HepG2 (cell line): ENCODE measurements around the gene CACNA1D. TPM values are rescaled to one million over a fixed set of nuclear protein-coding genes. Genes with fewer than 3 reads are reported as not detected.

Experiments
- ATAC-seq: fragments of 200-7000 bp; cut with Tn5 transposase; 3 replicates; pipeline ENCODE4 v1.9.1; 2020; ENCODE audit warnings: mild to moderate bottlenecking, moderate library complexity
- BruUV-seq: library from RNA; stranded (reverse); fragments of 400-500 nt; replicated peaks from 2 replicates; lab custom pipeline; 2021; lab: Mats Ljungman, UMichigan
- CTCF ChIA-PET: fragments of 300-600 bp; formaldehyde crosslinking; extraction: SDS; loops from one replicate; lab custom pipeline; 2021; ENCODE audit warnings: low total read pairs, inconsistent platforms, low intra/inter-chr PET ratio; lab: Yijun Ruan, JAX
- POLR2A ChIA-PET: fragments of 350-600 bp; sonication (Branson Sonifier 250); formaldehyde crosslinking; loops from one replicate; lab custom pipeline; 2020; ENCODE audit warnings: antibody characterized with exemption, inconsistent platforms; lab: Yijun Ruan, JAX
- DNase-seq: peaks from one replicate; pipeline ENCODE4 v3.0.0-alpha.2; 2015; ENCODE audit warnings: low spot score
- FAIRE-seq: peaks from 3 replicates; lab custom pipeline; 2011; peaks lifted over from hg19 to GRCh38; lab: Jason Lieb, UNC
- H2AFZ ChIP-seq: one replicate; pipeline ENCODE4 v1.6.1; 2011; ENCODE audit warnings: low read length, inconsistent platforms
- H3K27ac ChIP-seq: fragments of 300-600 bp; 3 replicates; pipeline ENCODE4 v1.8.0; 2011; ENCODE audit warnings: mixed run types, mild to moderate bottlenecking, mixed read lengths, low read length, inconsistent platforms; ENCODE audit not compliant: insufficient read depth; ENCODE audit errors: extremely low read length
- H3K27me3 ChIP-seq, 2 experiments: fragments of 200-600 bp in 1 of 2; 2 replicates in 1 of 2; 3 replicates in 1 of 2; pipeline versions ENCODE4 v1.6.0 to v1.8.0; 2011; ENCODE audit warnings: low read length in 2 of 2, mild to moderate bottlenecking in 2 of 2, moderate library complexity in 2 of 2, inconsistent platforms in 1 of 2; ENCODE audit not compliant: insufficient read depth in 2 of 2, control insufficient read depth in 1 of 2
- H3K36me3 ChIP-seq, 2 experiments: fragments of 200-600 bp in 1 of 2; replicated peaks in 1 of 2; 2 replicates in 1 of 2; 3 replicates in 1 of 2; pipeline versions ENCODE4 v1.5.1 to v1.8.0; 2011; ENCODE audit warnings: low read length in 2 of 2, inconsistent platforms in 1 of 2; ENCODE audit not compliant: insufficient read depth in 2 of 2, control insufficient read depth in 1 of 2
- H3K4me1 ChIP-seq: 2 replicates; pipeline ENCODE4 v1.5.1; 2012; ENCODE audit warnings: low read length, inconsistent platforms; ENCODE audit not compliant: insufficient read depth
- H3K4me2 ChIP-seq: 2 replicates; pipeline ENCODE4 v1.6.0; 2011; ENCODE audit warnings: low read depth, low read length, inconsistent platforms
- H3K4me3 ChIP-seq, 3 experiments: fragments of 200-600 bp in 1 of 3; sonication (generic), shearing (Covaris generic) in 1 of 3; replicated peaks in 1 of 3; 2 replicates each; pipeline ENCODE4 v1.5.1; 2011 to 2016; ENCODE audit warnings: low read length in 3 of 3, inconsistent platforms in 2 of 3, low read depth in 2 of 3, mild to moderate bottlenecking in 2 of 3, control low read depth in 1 of 3, mixed read lengths in 1 of 3; ENCODE audit not compliant: insufficient read depth in 1 of 3
- H3K79me2 ChIP-seq: one replicate; pipeline ENCODE4 v1.6.1; 2011; ENCODE audit warnings: low read length, inconsistent platforms; ENCODE audit not compliant: insufficient read depth
- H3K9ac ChIP-seq: 2 replicates; pipeline ENCODE4 v1.6.0; 2011; ENCODE audit warnings: mild to moderate bottlenecking, low read depth, low read length, inconsistent platforms; ENCODE audit not compliant: insufficient read depth
- H3K9me3 ChIP-seq: 2 replicates; pipeline ENCODE4 v1.5.1; 2012; ENCODE audit warnings: mild to moderate bottlenecking, low read length
- H4K20me1 ChIP-seq: 2 replicates; pipeline ENCODE4 v1.6.0; 2011; ENCODE audit warnings: inconsistent platforms, mild to moderate bottlenecking, low read length, moderate library complexity; ENCODE audit not compliant: insufficient read depth
- ADNP ChIP-seq: sonication (generic); formaldehyde crosslinking; IDR thresholded peaks from 2 replicates; pipeline ENCODE4 v1.4.0; 2020; ENCODE audit warnings: missing genetic modification reagents
- CHD4 ChIP-seq: fragments of 200-600 bp; sonication (generic); IDR thresholded peaks from 2 replicates; pipeline ENCODE4 v1.7.0; 2017; ENCODE audit warnings: mild to moderate bottlenecking, low read length, borderline replicate concordance
- HNRNPH1 ChIP-seq: fragments of 200-400 bp; formaldehyde crosslinking; optimal IDR thresholded peaks from 2 replicates; pipeline ENCODE3; 2017; ENCODE audit warnings: mild to moderate bottlenecking, low read depth, low read length
- PHF20 ChIP-seq: sonication (generic); formaldehyde crosslinking; IDR thresholded peaks from 2 replicates; pipeline ENCODE4 v1.5.0; 2020; ENCODE audit warnings: mild to moderate bottlenecking, missing genetic modification reagents
- SAFB2 ChIP-seq: sonication (generic); formaldehyde crosslinking; IDR thresholded peaks from 2 replicates; pipeline ENCODE4 v1.5.1; 2020; ENCODE audit warnings: missing genetic modification reagents, low read depth, mild to moderate bottlenecking, borderline replicate concordance
- SCMH1 ChIP-seq: sonication (generic); formaldehyde crosslinking; IDR thresholded peaks from 2 replicates; pipeline ENCODE4 v1.9.0; 2021; ENCODE audit warnings: missing genetic modification reagents, mild to moderate bottlenecking, borderline replicate concordance
- U2AF2 ChIP-seq: fragments of 200-400 bp; formaldehyde crosslinking; IDR thresholded peaks from 2 replicates; pipeline ENCODE4 v1.6.1; 2017; ENCODE audit warnings: low read depth, mild to moderate bottlenecking, low read length
- YEATS4 ChIP-seq: sonication (generic); formaldehyde crosslinking; IDR thresholded peaks from 2 replicates; pipeline ENCODE4 v1.4.0; 2020; ENCODE audit warnings: missing genetic modification reagents, borderline replicate concordance
- ZFP36L2 ChIP-seq: sonication (generic); formaldehyde crosslinking; IDR thresholded peaks from 2 replicates; pipeline ENCODE4 v1.4.0; 2020; ENCODE audit warnings: missing genetic modification reagents
- ZFP82 ChIP-seq: sonication (generic); formaldehyde crosslinking; IDR thresholded peaks from 2 replicates; pipeline ENCODE4 v1.5.1; 2020; ENCODE audit warnings: mild to moderate bottlenecking, missing genetic modification reagents, borderline replicate concordance
- ZNF350 ChIP-seq: sonication (generic); formaldehyde crosslinking; IDR thresholded peaks from 2 replicates; pipeline ENCODE4 v1.4.0; 2020; ENCODE audit warnings: mild to moderate bottlenecking, low read depth, missing genetic modification reagents, borderline replicate concordance
- ZNF354B ChIP-seq: sonication (generic); formaldehyde crosslinking; IDR thresholded peaks from 2 replicates; pipeline ENCODE4 v1.8.0; 2022; ENCODE audit warnings: mild to moderate bottlenecking, missing genetic modification reagents
- ZNF382 ChIP-seq: sonication (generic); formaldehyde crosslinking; IDR thresholded peaks from 2 replicates; pipeline ENCODE4 v1.5.0; 2020; ENCODE audit warnings: missing genetic modification reagents, mild to moderate bottlenecking, borderline replicate concordance
- ZNF605 ChIP-seq: sonication (generic); formaldehyde crosslinking; IDR thresholded peaks from 2 replicates; pipeline ENCODE4 v1.8.0; 2022; ENCODE audit warnings: mild to moderate bottlenecking, missing genetic modification reagents
- ZNF644 ChIP-seq: IDR thresholded peaks from 2 replicates; pipeline ENCODE4 v1.6.1; 2016; ENCODE audit warnings: low read depth
- ZNF75D ChIP-seq: sonication (generic); formaldehyde crosslinking; IDR thresholded peaks from 2 replicates; pipeline ENCODE4 v1.8.1; 2023; ENCODE audit warnings: missing genetic modification reagents, mild to moderate bottlenecking, borderline replicate concordance
- ZNF788 ChIP-seq: sonication (generic); formaldehyde crosslinking; IDR thresholded peaks from 2 replicates; pipeline ENCODE4 v1.5.0; 2020; ENCODE audit warnings: mild to moderate bottlenecking, missing genetic modification reagents, borderline replicate concordance
- WGBS: methylation state at CpG from one replicate; pipeline ENCODE4 v1.1.6; 2017; ENCODE audit warnings: low lambda C conversion rate; 5-methylcytosine and 5-hydroxymethylcytosine counted together
- in situ Hi-C: cut with HindIII; loops from 2 replicates; pipeline ENCODE4 v1.10.0; 2017; ENCODE audit warnings: low pct_unique_long_range_greater_than_20kb; ENCODE audit not compliant: extremely low pct_ligation_motif_present
- intact Hi-C: fragments of 100-400 bp; cut with micrococcal nuclease; formaldehyde crosslinking; loops from one replicate; pipeline ENCODE4 v1.10.0; 2022; ENCODE audit not compliant: unreplicated experiment
- polyA plus RNA-seq, 8 experiments: library from polyadenylated mRNA; depleted of rRNA in 3 of 8; stranded (reverse) in 7 of 8; unstranded in 1 of 8; fragments of >200 nt; fragmentation: Illumina TruSeq in 4 of 8; extraction: Trizol in 4 of 8; gene quantifications; 2 replicates each; pipeline versions ENCODE4 v1.2.1 to v1.2.3, GENCODE V29; 2011 to 2016; ENCODE audit warnings: low read depth in 4 of 8, missing spikeins in 1 of 8, mixed read lengths in 1 of 8; ENCODE audit not compliant: insufficient read depth in 1 of 8
- total RNA-seq, 5 experiments: library from RNA; depleted of rRNA; stranded (reverse); fragments of >200 nt; fragmentation: Illumina TruSeq; extraction: Trizol; gene quantifications; 2 replicates each; pipeline ENCODE4 v1.2.3, GENCODE V29; 2016; ENCODE audit warnings: low read depth in 1 of 5
- TF ChIP-seq, protein P1 (sequence below): IDR thresholded peaks from 2 replicates; pipeline ENCODE4 v1.6.1; 2016; ENCODE audit warnings: missing biosample characterization, missing genetic modification reagents, low read depth
- TF ChIP-seq, protein P2 (sequence below): IDR thresholded peaks from 2 replicates; pipeline ENCODE4 v1.6.1; 2016; ENCODE audit warnings: low read depth, control low read depth
- TF ChIP-seq, protein P3 (sequence below): sonication (generic); formaldehyde crosslinking; conservative IDR thresholded peaks from 2 replicates; pipeline ENCODE4 v1.4.0; 2020; ENCODE audit warnings: missing genetic modification reagents

The CACNA1D gene
- total and polyA plus RNA-seq, 2 of the 13 experiments (the other 11 are each of a cell fraction or from before 2014, with no cell fraction given): 0.26 to 0.38 TPM

DNA sequence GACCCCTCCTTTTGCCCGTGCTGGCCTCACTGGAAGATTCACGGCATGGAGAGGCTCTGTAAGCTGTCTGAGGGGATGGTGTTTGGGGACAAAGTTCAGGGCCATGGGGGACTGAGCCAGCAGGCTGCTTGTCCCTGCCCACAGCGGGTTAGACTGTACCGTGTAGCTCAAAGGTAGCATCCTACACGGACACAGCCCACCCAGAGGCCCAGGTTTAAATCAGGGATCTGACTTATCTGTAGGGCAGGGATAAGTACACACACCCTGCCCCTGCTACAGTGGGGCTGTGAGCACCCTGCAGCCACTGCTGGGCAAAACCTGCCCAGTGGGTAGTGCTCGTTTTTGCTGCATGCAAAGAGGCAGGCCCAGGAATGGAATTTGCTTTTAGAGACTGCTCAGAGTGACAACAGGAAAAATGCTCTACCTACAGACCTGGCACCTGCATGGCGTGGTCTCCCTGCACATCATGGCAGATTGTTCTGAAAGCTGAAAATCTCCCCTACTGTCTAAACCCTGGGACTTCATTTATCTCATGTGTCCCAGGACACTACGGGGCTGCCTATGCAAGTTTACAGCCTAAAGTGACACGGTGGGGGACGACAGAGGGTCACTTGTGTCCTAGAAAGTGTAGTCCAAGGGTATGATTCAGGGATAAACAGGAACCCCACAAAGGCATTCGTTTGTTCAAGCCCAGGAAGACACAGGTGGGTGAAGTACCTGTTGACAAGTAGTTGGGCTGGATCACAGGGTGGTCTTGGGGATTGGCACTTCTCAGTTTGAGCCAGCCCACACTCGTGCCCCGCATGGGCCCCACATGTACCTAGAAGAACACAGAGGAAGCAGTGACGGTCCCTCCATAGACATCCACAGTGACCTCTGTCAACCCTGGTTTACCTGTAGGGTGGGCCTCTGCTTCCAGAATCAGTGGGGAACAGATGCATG, 324.1 kb downstream of the CACNA1D start:
- peak overlapping the region; percentile 45 for H3K27ac ChIP-seq
- peaks cover 52 to 82% of the 10 kb centered on the region in 2 experiments for H3K36me3 ChIP-seq
- BruUV-seq: no TSS peak
- ChIA-PET CTCF (no interaction called here), POLR2A (interaction anchor here (1.1 to 12.1 kb wide), 3 partner anchors 18 to 29 kb away, joined by 6 to 156 read pairs (median 7); partner anchors contain the start of gene CHDH)
- H3K9ac ChIP-seq: no peak overlapping the region; the same call in 1 of the 2 replicates
- H3K4me3 ChIP-seq: no peak overlapping the region
- H3K4me1 ChIP-seq: peaks cover 45% of the 10 kb centered on the region
- ATAC-seq: peak; percentile 81
- in situ Hi-C loops (no loop called here), intact Hi-C loops (no loop called here)
- H3K4me2 ChIP-seq: peak overlapping the region; percentile 3; the same call in 1 of the 2 replicates
- H2AFZ ChIP-seq: no peak overlapping the region
- WGBS: 45% methylated on average over 7 of the region's 14 CpGs
- H4K20me1 ChIP-seq: peaks cover 18% of the 10 kb centered on the region
- FAIRE-seq: peak; percentile 56
- no peaks in the 10 kb centered on the region for H3K9me3 ChIP-seq
- H3K79me2 ChIP-seq: no peaks in the 10 kb centered on the region
- DNase-seq: peak; percentile 66
- no peaks in the 10 kb centered on the region for H3K27me3 ChIP-seq
- TF ChIP-seq U2AF2: no peak
- TF ChIP-seq, protein P1, sequence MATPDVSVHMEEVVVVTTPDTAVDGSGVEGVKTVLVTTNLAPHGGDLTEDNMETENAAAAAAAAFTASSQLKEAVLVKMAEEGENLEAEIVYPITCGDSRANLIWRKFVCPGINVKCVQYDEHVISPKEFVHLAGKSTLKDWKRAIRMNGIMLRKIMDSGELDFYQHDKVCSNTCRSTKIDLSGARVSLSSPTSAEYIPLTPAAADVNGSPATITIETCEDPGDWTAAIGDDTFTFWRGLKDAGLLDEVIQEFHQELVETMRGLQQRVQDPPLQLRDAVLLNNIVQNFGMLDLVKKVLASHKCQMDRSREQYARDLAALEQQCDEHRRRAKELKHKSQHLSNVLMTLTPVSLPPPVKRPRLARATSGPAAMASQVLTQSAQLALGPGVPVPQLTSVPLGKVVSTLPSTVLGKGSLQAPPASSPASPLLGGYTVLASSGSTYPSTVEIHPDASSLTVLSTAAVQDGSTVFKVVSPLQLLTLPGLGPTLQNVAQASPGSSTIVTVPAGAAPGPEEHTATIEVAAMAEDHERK (CRISPR knock-in tag): no peak
- TF ChIP-seq, protein P2, sequence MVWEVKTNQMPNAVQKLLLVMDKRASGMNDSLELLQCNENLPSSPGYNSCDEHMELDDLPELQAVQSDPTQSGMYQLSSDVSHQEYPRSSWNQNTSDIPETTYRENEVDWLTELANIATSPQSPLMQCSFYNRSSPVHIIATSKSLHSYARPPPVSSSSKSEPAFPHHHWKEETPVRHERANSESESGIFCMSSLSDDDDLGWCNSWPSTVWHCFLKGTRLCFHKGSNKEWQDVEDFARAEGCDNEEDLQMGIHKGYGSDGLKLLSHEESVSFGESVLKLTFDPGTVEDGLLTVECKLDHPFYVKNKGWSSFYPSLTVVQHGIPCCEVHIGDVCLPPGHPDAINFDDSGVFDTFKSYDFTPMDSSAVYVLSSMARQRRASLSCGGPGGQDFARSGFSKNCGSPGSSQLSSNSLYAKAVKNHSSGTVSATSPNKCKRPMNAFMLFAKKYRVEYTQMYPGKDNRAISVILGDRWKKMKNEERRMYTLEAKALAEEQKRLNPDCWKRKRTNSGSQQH: no peak
- TF ChIP-seq PHF20 (CRISPR knock-in tag): no peak
- TF ChIP-seq ZNF354B (CRISPR knock-in tag): no peak
- no peak for TF ChIP-seq HNRNPH1
- no peak for TF ChIP-seq CHD4
- TF ChIP-seq SAFB2 (CRISPR knock-in tag): no peak
- TF ChIP-seq ZNF382 (CRISPR knock-in tag): no peak
- TF ChIP-seq ZNF605 (CRISPR knock-in tag): no peak
- TF ChIP-seq, protein P3, sequence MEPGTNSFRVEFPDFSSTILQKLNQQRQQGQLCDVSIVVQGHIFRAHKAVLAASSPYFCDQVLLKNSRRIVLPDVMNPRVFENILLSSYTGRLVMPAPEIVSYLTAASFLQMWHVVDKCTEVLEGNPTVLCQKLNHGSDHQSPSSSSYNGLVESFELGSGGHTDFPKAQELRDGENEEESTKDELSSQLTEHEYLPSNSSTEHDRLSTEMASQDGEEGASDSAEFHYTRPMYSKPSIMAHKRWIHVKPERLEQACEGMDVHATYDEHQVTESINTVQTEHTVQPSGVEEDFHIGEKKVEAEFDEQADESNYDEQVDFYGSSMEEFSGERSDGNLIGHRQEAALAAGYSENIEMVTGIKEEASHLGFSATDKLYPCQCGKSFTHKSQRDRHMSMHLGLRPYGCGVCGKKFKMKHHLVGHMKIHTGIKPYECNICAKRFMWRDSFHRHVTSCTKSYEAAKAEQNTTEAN (CRISPR knock-in tag): no peak
- no peak; the same call in 1 of the 2 replicates for TF ChIP-seq ZNF350
- no peak for TF ChIP-seq ADNP (CRISPR knock-in tag)
- TF ChIP-seq ZFP82 (CRISPR knock-in tag): no peak
- TF ChIP-seq SCMH1 (CRISPR knock-in tag): no peak
- TF ChIP-seq YEATS4 (CRISPR knock-in tag): no peak
- no peak for TF ChIP-seq ZNF644 (CRISPR knock-in tag)
- TF ChIP-seq ZNF788 (CRISPR knock-in tag): no peak
- no peak for TF ChIP-seq ZFP36L2 (CRISPR knock-in tag)
- TF ChIP-seq ZNF75D: no peak
